ENCODE data around the gene GOLT1A. TPM values are rescaled to one million over a fixed set of nuclear protein-coding genes. Genes with fewer than 3 reads are reported as not detected.

Gene GOLT1A
- polyA plus RNA-seq, 2 of the 4 experiments (the other 2 are of a cell fraction): 1.8 to 6.4 TPM

DNA sequence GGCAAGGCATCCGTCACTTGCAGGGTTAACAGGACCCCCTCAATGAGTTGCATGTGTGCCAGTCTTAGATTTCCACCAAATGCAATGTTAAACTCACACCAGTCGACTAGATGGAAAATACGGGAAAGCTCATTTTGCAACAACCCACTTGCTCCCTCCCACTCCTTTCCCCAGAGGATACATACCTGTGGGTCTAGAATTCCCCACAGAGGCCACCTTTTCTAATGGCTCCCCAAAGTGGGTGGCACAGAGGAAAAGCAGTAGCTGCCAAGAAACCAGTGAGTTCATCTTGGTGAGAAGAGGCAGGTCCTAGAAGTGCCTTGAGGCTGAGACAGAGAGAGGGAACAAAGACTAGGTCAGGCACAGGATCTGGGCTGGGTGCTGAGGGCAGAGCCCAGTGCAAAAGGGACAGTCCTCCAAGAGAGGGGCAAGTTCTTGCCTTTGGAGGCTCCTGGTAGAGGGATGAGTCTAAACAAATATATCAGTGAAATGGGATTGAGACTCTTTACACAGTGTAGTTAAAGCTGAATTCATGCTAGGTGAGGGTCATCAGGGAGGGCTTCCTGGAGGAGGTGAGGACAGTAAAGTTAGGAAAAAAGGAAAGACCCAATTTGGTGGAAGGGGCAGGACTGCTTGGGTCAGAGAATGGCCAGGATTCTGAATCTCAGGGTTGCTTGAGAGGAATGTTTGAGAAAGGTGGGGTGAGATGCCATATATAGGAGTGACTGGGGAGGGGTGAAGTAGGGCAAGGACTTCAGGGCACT, 21.0 kb downstream of the GOLT1A start:
- Histone ChIP-seq H3K9me3 (no peaks in the 10 kb centered on the region), H3K4me1 (peaks cover 5% of the 10 kb centered on the region; the same call in 1 of the 3 replicates), H3K27ac (no peak overlapping the region), H3K4me3 (no peak overlapping the region), H3K4me2 (no peak overlapping the region)
- no peak for TF ChIP-seq TFCP2L1 (CRISPR knock-in tag; IDR thresholded peaks at IDR 0.05)
- TF ChIP-seq KDM5A (IDR thresholded peaks at IDR 0.05): no peak
- no peak for TF ChIP-seq EHMT2 (IDR thresholded peaks at IDR 0.05; ENCODE audit: low read depth)
- no peak for TF ChIP-seq RNF2 (IDR thresholded peaks at IDR 0.05; ENCODE audit: borderline replicate concordance, low read depth)
- no peak for TF ChIP-seq HOXA7 (CRISPR knock-in tag; IDR thresholded peaks at IDR 0.05)
- no peak for TF ChIP-seq RFX5 (IDR thresholded peaks at IDR 0.05)
- no peak for TF ChIP-seq NPAS2 (CRISPR knock-in tag; IDR thresholded peaks at IDR 0.05; ENCODE audit: borderline replicate concordance)
- TF ChIP-seq ZFP36 (IDR thresholded peaks at IDR 0.05; ENCODE audit: borderline replicate concordance, partially characterized antibody): peak; percentile 87
- ChIA-PET POLR2A (no interaction called here), CTCF (interaction anchor here (1.0 to 7.1 kb wide), 4 partner anchors 13 to 171 kb away, joined by 3 to 56 read pairs (median 10); no protein-coding TSS in a partner anchor)
- DNase-seq (ENCODE audit: low read depth in 1 of 2, low spot score in 1 of 2): no peak
- no peak for FAIRE-seq
- no peak for ATAC-seq
- 85% methylated on average over 3 of the region's 3 CpGs for WGBS (ENCODE audit: missing lambda C conversion rate)

DNA sequence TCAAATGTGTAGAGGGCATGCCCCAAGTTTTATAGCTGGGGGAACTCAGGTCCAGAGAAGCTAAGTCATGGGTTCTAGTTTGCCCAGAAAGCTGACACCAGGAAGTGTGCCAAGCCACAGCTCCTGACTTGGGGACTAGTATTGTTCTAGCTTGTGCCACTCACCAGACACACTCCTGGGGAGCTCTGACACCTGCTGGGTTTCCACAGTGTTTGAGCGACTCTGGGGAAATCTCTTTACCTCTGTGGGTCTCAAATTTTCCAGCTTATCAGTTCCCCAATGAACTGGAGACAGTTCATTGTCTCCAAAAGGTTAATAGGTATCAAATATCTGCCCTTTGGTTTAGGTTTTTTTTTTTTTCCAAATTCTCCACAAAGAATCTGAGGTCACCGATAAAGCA, 21.7 kb downstream of the GOLT1A start:
- peaks cover 5% of the 10 kb centered on the region; the same call in 1 of the 3 replicates for H3K4me1 ChIP-seq
- ChIA-PET POLR2A (no interaction called here), CTCF (interaction anchor here (0.7 to 7.1 kb wide), 8 partner anchors 14 to 172 kb away, joined by 3 to 56 read pairs (median 4); no protein-coding TSS in a partner anchor)
- ATAC-seq (no peak), DNase-seq (ENCODE audit: low read depth in 1 of 2, low spot score in 1 of 2) (no peak), FAIRE-seq (no peak)
- no peak overlapping the region for H3K4me3 ChIP-seq
- no peaks in the 10 kb centered on the region for H3K9me3 ChIP-seq
- no peak overlapping the region for H3K27ac ChIP-seq
- TF ChIP-seq MAZ (IDR thresholded peaks at IDR 0.05; ENCODE audit: borderline replicate concordance, low read depth, low read length) (no peak), KDM1A (IDR thresholded peaks at IDR 0.05; ENCODE audit: low read depth) (no peak), ZFP36 (IDR thresholded peaks at IDR 0.05; ENCODE audit: borderline replicate concordance, partially characterized antibody) (no peak), RCOR1 (IDR thresholded peaks at IDR 0.05; ENCODE audit: low read depth, low read length) (no peak), TP53 (CRISPR knock-in tag; IDR thresholded peaks at IDR 0.05) (no peak), JUN (IDR thresholded peaks at IDR 0.05) (no peak), ESRRA (IDR thresholded peaks at IDR 0.05; ENCODE audit: borderline replicate concordance, low read length) (no peak), NFE2L2 (conservative IDR thresholded peaks at IDR 0.05; ENCODE audit: low read length) (no peak), HOXB5 (CRISPR knock-in tag; IDR thresholded peaks at IDR 0.05) (no peak)
- TF ChIP-seq, protein P1, sequence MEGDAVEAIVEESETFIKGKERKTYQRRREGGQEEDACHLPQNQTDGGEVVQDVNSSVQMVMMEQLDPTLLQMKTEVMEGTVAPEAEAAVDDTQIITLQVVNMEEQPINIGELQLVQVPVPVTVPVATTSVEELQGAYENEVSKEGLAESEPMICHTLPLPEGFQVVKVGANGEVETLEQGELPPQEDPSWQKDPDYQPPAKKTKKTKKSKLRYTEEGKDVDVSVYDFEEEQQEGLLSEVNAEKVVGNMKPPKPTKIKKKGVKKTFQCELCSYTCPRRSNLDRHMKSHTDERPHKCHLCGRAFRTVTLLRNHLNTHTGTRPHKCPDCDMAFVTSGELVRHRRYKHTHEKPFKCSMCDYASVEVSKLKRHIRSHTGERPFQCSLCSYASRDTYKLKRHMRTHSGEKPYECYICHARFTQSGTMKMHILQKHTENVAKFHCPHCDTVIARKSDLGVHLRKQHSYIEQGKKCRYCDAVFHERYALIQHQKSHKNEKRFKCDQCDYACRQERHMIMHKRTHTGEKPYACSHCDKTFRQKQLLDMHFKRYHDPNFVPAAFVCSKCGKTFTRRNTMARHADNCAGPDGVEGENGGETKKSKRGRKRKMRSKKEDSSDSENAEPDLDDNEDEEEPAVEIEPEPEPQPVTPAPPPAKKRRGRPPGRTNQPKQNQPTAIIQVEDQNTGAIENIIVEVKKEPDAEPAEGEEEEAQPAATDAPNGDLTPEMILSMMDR (IDR thresholded peaks at IDR 0.05): no peak
- TF ChIP-seq, protein P2, sequence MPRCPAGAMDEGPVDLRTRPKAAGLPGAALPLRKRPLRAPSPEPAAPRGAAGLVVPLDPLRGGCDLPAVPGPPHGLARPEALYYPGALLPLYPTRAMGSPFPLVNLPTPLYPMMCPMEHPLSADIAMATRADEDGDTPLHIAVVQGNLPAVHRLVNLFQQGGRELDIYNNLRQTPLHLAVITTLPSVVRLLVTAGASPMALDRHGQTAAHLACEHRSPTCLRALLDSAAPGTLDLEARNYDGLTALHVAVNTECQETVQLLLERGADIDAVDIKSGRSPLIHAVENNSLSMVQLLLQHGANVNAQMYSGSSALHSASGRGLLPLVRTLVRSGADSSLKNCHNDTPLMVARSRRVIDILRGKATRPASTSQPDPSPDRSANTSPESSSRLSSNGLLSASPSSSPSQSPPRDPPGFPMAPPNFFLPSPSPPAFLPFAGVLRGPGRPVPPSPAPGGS (IDR thresholded peaks at IDR 0.05): no peak
- H3K4me2 ChIP-seq: no peak overlapping the region
- 79% methylated on average over 2 of the region's 2 CpGs for WGBS (ENCODE audit: missing lambda C conversion rate)

DNA sequence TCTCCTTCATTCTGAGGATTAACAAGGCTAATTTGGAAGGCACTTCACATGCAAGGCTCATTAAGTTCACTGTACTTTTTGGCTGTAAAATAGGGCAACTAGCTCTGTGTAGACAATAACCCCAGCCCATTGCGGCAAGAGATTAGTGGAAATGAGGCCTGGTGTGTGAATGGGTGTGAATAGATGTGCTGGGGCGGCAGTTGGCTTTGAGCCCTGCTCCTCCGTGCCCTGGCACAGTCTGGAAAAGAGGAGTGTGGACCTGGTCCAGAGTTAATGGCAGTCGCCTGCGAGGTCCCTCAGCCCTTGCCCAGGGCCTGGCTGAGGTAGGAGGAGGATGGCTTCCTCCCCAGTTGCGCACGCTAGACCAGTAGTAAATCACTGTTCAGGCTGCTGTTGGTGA, 22.3 kb downstream of the GOLT1A start:
- POLR2A ChIA-PET: no interaction called here
- no peak overlapping the region for H3K4me2 ChIP-seq
- CTCF ChIA-PET: interaction anchor here (0.8 to 7.1 kb wide), 9 partner anchors 15 to 172 kb away, joined by 3 to 56 read pairs (median 4); no protein-coding TSS in a partner anchor
- H3K4me1 ChIP-seq: peaks cover 5% of the 10 kb centered on the region; the same call in 1 of the 3 replicates
- ATAC-seq: no peak
- DNase-seq (ENCODE audit: low read depth in 1 of 2, low spot score in 1 of 2): no peak
- 75% methylated on average over 7 of the region's 7 CpGs for WGBS (ENCODE audit: missing lambda C conversion rate)
- no peaks in the 10 kb centered on the region for H3K9me3 ChIP-seq
- H3K4me3 ChIP-seq: no peak overlapping the region
- no peak for FAIRE-seq
- no peak overlapping the region for H3K27ac ChIP-seq
- TF ChIP-seq JUN (IDR thresholded peaks at IDR 0.05) (no peak), NR3C1 (IDR thresholded peaks at IDR 0.05) (no peak), HOXB5 (CRISPR knock-in tag; IDR thresholded peaks at IDR 0.05) (no peak), ZFP36 (IDR thresholded peaks at IDR 0.05; ENCODE audit: borderline replicate concordance, partially characterized antibody) (no peak), MYC (IDR thresholded peaks at IDR 0.05; ENCODE audit: borderline replicate concordance, low read length) (no peak), ESRRA (IDR thresholded peaks at IDR 0.05; ENCODE audit: borderline replicate concordance, low read length) (no peak), TFCP2L1 (CRISPR knock-in tag; IDR thresholded peaks at IDR 0.05) (no peak), RCOR1 (IDR thresholded peaks at IDR 0.05; ENCODE audit: low read depth, low read length) (no peak), CBX8 (IDR thresholded peaks at IDR 0.05) (no peak), RFX5 (IDR thresholded peaks at IDR 0.05) (no peak)
- TF ChIP-seq, protein P3, sequence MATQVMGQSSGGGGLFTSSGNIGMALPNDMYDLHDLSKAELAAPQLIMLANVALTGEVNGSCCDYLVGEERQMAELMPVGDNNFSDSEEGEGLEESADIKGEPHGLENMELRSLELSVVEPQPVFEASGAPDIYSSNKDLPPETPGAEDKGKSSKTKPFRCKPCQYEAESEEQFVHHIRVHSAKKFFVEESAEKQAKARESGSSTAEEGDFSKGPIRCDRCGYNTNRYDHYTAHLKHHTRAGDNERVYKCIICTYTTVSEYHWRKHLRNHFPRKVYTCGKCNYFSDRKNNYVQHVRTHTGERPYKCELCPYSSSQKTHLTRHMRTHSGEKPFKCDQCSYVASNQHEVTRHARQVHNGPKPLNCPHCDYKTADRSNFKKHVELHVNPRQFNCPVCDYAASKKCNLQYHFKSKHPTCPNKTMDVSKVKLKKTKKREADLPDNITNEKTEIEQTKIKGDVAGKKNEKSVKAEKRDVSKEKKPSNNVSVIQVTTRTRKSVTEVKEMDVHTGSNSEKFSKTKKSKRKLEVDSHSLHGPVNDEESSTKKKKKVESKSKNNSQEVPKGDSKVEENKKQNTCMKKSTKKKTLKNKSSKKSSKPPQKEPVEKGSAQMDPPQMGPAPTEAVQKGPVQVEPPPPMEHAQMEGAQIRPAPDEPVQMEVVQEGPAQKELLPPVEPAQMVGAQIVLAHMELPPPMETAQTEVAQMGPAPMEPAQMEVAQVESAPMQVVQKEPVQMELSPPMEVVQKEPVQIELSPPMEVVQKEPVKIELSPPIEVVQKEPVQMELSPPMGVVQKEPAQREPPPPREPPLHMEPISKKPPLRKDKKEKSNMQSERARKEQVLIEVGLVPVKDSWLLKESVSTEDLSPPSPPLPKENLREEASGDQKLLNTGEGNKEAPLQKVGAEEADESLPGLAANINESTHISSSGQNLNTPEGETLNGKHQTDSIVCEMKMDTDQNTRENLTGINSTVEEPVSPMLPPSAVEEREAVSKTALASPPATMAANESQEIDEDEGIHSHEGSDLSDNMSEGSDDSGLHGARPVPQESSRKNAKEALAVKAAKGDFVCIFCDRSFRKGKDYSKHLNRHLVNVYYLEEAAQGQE (IDR thresholded peaks at IDR 0.05): no peak
- TF ChIP-seq, protein P4, sequence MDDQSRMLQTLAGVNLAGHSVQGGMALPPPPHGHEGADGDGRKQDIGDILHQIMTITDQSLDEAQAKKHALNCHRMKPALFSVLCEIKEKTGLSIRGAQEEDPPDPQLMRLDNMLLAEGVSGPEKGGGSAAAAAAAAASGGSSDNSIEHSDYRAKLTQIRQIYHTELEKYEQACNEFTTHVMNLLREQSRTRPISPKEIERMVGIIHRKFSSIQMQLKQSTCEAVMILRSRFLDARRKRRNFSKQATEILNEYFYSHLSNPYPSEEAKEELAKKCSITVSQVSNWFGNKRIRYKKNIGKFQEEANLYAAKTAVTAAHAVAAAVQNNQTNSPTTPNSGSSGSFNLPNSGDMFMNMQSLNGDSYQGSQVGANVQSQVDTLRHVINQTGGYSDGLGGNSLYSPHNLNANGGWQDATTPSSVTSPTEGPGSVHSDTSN (IDR thresholded peaks at IDR 0.05): no peak

Measured in A549 (cell line).